ENCODE results near the gene FRMD8. TPM values are rescaled to one million over a fixed set of nuclear protein-coding genes. Genes with fewer than 3 reads are reported as not detected.
A peak's percentile ranks its signal among the peaks of the same experiment; 100 is the strongest.

The FRMD8 gene
- total RNA-seq, 3 donors from 2014 or later (not counting 1 experiment from before 2014, with no cell fraction given), result 45.6 to 58.4 (median 57.7) TPM

- H3K27ac ChIP-seq (ENCODE audit: low read length), result peak overlapping the region; percentile 24
- Mint-ChIP-seq H3K27ac (peak overlapping the region; percentile 90 to 92), H3K27me3 (ENCODE audit: low read depth in 2 of 2) (no peaks in the 10 kb centered on the region), H3K4me3 (no peak overlapping the region), H3K4me1 (peaks cover 45 to 64% of the 10 kb centered on the region in 2 donors), H3K36me3 (no peaks in the 10 kb centered on the region), H3K9me3 (no peaks in the 10 kb centered on the region)
- intact Hi-C loops (cut with micrococcal nuclease), result no loop called here
- no peak overlapping the region for H3K4me3 ChIP-seq (ENCODE audit: low read length)
- TF ChIP-seq CTCF (IDR thresholded peaks at IDR 0.05), result no peak
- H3K9me3 ChIP-seq (ENCODE audit: control insufficient read depth, insufficient read depth, low read length), result no peaks in the 10 kb centered on the region
- DNase-seq (no peak), ATAC-seq (no peak)
- WGBS (ENCODE audit: insufficient coverage), result 86% methylated on average over 14 of the region's 14 CpGs
- peaks cover 26% of the 10 kb centered on the region for H3K36me3 ChIP-seq (ENCODE audit: control insufficient read depth, insufficient read depth, low read length)
- peaks cover 47% of the 10 kb centered on the region for H3K4me1 ChIP-seq (ENCODE audit: control insufficient read depth, insufficient read depth, low read length)
- no peaks in the 10 kb centered on the region for H3K27me3 ChIP-seq (ENCODE audit: control insufficient read depth, insufficient read depth, low read length)
Observed at GRCh38 chr11:65444314-65445051, 58.0 kb downstream of the FRMD8 start.

GRCh38 chr11:65445101-65445603 lies 58.7 kb downstream of the FRMD8 start:
- H3K4me3 Mint-ChIP-seq, result no peak overlapping the region
- H3K27ac ChIP-seq (ENCODE audit: low read length), result no peak overlapping the region
- no peak overlapping the region for H3K4me3 ChIP-seq (ENCODE audit: low read length)
- intact Hi-C loops (cut with micrococcal nuclease), result no loop called here
- H3K9me3 Mint-ChIP-seq, result no peaks in the 10 kb centered on the region
- peaks cover 38 to 58% of the 10 kb centered on the region in 2 donors for H3K4me1 Mint-ChIP-seq
- peaks cover 26% of the 10 kb centered on the region for H3K36me3 ChIP-seq (ENCODE audit: control insufficient read depth, insufficient read depth, low read length)
- H3K27me3 Mint-ChIP-seq (ENCODE audit: low read depth in 2 of 2), result no peaks in the 10 kb centered on the region
- DNase-seq, result peak in 1 of 2 donors; percentile 6
- WGBS (ENCODE audit: insufficient coverage), result 91% methylated on average over 15 of the region's 15 CpGs
- no peaks in the 10 kb centered on the region for H3K9me3 ChIP-seq (ENCODE audit: control insufficient read depth, insufficient read depth, low read length)
- H3K4me1 ChIP-seq (ENCODE audit: control insufficient read depth, insufficient read depth, low read length), result peaks cover 44% of the 10 kb centered on the region
- no peaks in the 10 kb centered on the region for H3K27me3 ChIP-seq (ENCODE audit: control insufficient read depth, insufficient read depth, low read length)
- TF ChIP-seq CTCF (IDR thresholded peaks at IDR 0.05), result no peak
- ATAC-seq, result no peak
- H3K36me3 Mint-ChIP-seq, result no peaks in the 10 kb centered on the region
- peak overlapping the region; percentile 90 to 92 for H3K27ac Mint-ChIP-seq

- no peaks in the 10 kb centered on the region for H3K9me3 Mint-ChIP-seq
- intact Hi-C loops (cut with micrococcal nuclease), result no loop called here
- Histone ChIP-seq H3K27ac (ENCODE audit: low read length) (no peak overlapping the region), H3K4me3 (ENCODE audit: low read length) (no peak overlapping the region), H3K4me1 (ENCODE audit: control insufficient read depth, insufficient read depth, low read length) (peaks cover 37% of the 10 kb centered on the region), H3K27me3 (ENCODE audit: control insufficient read depth, insufficient read depth, low read length) (no peaks in the 10 kb centered on the region), H3K36me3 (ENCODE audit: control insufficient read depth, insufficient read depth, low read length) (peaks cover 26% of the 10 kb centered on the region), H3K9me3 (ENCODE audit: control insufficient read depth, insufficient read depth, low read length) (no peaks in the 10 kb centered on the region)
- H3K4me3 Mint-ChIP-seq, result no peak overlapping the region
- H3K27me3 Mint-ChIP-seq (ENCODE audit: low read depth in 2 of 2), result no peaks in the 10 kb centered on the region
- no peaks in the 10 kb centered on the region for H3K36me3 Mint-ChIP-seq
- 86% methylated on average over 10 of the region's 11 CpGs for WGBS (ENCODE audit: insufficient coverage)
- H3K4me1 Mint-ChIP-seq, result peaks cover 33 to 51% of the 10 kb centered on the region in 2 donors
- no peak for TF ChIP-seq CTCF (IDR thresholded peaks at IDR 0.05)
- peak overlapping the region; percentile 61 to 90 for H3K27ac Mint-ChIP-seq
- ATAC-seq, result no peak
- peak in 1 of 2 donors; percentile 6 for DNase-seq
Observed at GRCh38 chr11:65445604-65446445, 59.4 kb downstream of the FRMD8 start.

Data from natural killer cell (primary cell).